ENCODE results near the gene ZFP36L1. TPM values are rescaled to one million over a fixed set of nuclear protein-coding genes. Genes with fewer than 3 reads are reported as not detected.
A peak's percentile ranks its signal among the peaks of the same experiment; 100 is the strongest.

The ZFP36L1 gene
- total and polyA plus RNA-seq, 2 of the 13 experiments (the other 11 are each of a cell fraction or from before 2014, with no cell fraction given) = 7.4 to 10.2 TPM

- TF ChIP-seq ZNF281 (CRISPR knock-in tag; IDR thresholded peaks at IDR 0.05; ENCODE audit: borderline replicate concordance) (no peak), ZNF292 (CRISPR knock-in tag; IDR thresholded peaks at IDR 0.05; ENCODE audit: borderline replicate concordance, low read depth) (0 out of 2 replicates have a peak, but pooled peaks have one; percentile 42), NR0B2 (CRISPR knock-in tag; IDR thresholded peaks at IDR 0.05) (no peak), SIN3A (IDR thresholded peaks at IDR 0.05; ENCODE audit: borderline replicate concordance, low read depth, low read length) (no peak), E2F5 (CRISPR knock-in tag; conservative IDR thresholded peaks at IDR 0.05) (0 out of 2 replicates have a peak, but pooled peaks have one; percentile 16), ATF7-NPFF (CRISPR knock-in tag; IDR thresholded peaks at IDR 0.05; ENCODE audit: low read depth) (no peak), CCDC6 (CRISPR knock-in tag; IDR thresholded peaks at IDR 0.05) (peak; percentile 72; the same call in 1 of the 2 replicates), GATA4 (IDR thresholded peaks at IDR 0.05; ENCODE audit: borderline replicate concordance, low read depth) (no peak), SMARCC2 (IDR thresholded peaks at IDR 0.05) (no peak), CSRNP1 (CRISPR knock-in tag; IDR thresholded peaks at IDR 0.05) (peak; percentile 85), TGIF2 (CRISPR knock-in tag; IDR thresholded peaks at IDR 0.05) (0 out of 2 replicates have a peak, but pooled peaks have one; percentile 19), CEBPZ (IDR thresholded peaks at IDR 0.05; ENCODE audit: low read length) (no peak), ZNF256 (CRISPR knock-in tag; conservative IDR thresholded peaks at IDR 0.05) (no peak), ASH2L (IDR thresholded peaks at IDR 0.05; ENCODE audit: insufficient read length, low read depth, low read length) (no peak), REL (CRISPR knock-in tag; conservative IDR thresholded peaks at IDR 0.05) (no peak), ZFP1 (CRISPR knock-in tag; IDR thresholded peaks at IDR 0.05) (no peak), MXD1 (CRISPR knock-in tag; IDR thresholded peaks at IDR 0.05) (peak; percentile 46; the same call in 1 of the 2 replicates), SP4 (CRISPR knock-in tag; IDR thresholded peaks at IDR 0.05) (peak; percentile 60; the same call in 1 of the 2 replicates), ZNF274 (CRISPR knock-in tag; IDR thresholded peaks at IDR 0.05) (no peak; the same call in 1 of the 2 replicates)
Observed at GRCh38 chr14:68816183-68816942, 23.5 kb upstream of the ZFP36L1 start (continued).

All from HepG2 (cell line).